Measurements from ENCODE around the gene KLHDC10.
"Not testable (repeated sequence)": the region's sequence is repeated elsewhere in the genome, so short reads cannot be mapped to it uniquely, and the experiment has no call there.

The KLHDC10 gene

DNA sequence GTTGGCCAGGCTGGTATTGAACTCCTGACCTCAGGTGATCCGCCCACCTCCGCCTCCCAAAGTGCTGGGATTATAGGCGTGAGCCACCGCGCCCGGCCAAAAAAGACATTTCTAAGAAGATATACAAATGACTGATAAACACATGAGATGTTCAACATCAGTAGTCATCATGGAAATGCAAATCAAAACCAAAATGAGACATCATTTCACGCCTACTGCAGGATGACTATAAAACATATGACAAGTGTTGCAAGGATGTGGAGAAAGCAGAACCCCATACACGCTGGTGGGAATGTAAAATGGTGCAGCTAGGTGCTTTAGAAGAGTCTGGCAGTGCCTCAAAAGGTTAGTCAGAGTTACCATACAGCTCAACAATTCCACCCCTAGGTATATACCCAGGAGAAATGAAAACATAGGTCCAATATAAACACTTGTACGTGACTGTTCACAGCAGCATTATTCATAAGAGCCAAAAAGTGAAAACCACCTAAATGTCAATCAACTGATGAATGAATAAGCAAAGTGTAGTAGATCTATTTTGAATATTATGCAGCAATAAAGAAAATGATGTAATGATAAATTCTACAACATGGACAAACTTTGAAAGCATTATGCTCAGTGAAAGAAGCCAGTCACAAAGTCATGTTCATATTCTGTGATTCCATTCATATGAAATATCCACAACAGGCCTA is 110.4 kb downstream of the KLHDC10 start:
- Histone ChIP-seq H3K27me3 (ENCODE audit: low read depth, low read length) (no peaks in the 10 kb centered on the region), H3K36me3 (replicated peaks; ENCODE audit: low read depth, low read length) (peaks cover 28% of the 10 kb centered on the region), H3K4me3 (ENCODE audit: low read length) (no peak overlapping the region), H3K79me2 (ENCODE audit: low read length) (no peaks in the 10 kb centered on the region), H3K9ac (ENCODE audit: low read length) (no peak overlapping the region), H3K4me2 (ENCODE audit: low read length) (no peak overlapping the region), H2AFZ (ENCODE audit: low read depth, low read length) (no peak overlapping the region), H3K27ac (ENCODE audit: low read length) (no peak overlapping the region), H3K4me1 (ENCODE audit: low read length) (peaks cover 24% of the 10 kb centered on the region), H3K9me3 (ENCODE audit: insufficient read depth, low read length) (no peaks in the 10 kb centered on the region), H4K20me1 (ENCODE audit: insufficient read depth, low read length) (no peaks in the 10 kb centered on the region)
- TF ChIP-seq EZH2phosphoT487 (IDR thresholded peaks at IDR 0.05; ENCODE audit: low read depth), result no peak
- TF ChIP-seq, protein P1, sequence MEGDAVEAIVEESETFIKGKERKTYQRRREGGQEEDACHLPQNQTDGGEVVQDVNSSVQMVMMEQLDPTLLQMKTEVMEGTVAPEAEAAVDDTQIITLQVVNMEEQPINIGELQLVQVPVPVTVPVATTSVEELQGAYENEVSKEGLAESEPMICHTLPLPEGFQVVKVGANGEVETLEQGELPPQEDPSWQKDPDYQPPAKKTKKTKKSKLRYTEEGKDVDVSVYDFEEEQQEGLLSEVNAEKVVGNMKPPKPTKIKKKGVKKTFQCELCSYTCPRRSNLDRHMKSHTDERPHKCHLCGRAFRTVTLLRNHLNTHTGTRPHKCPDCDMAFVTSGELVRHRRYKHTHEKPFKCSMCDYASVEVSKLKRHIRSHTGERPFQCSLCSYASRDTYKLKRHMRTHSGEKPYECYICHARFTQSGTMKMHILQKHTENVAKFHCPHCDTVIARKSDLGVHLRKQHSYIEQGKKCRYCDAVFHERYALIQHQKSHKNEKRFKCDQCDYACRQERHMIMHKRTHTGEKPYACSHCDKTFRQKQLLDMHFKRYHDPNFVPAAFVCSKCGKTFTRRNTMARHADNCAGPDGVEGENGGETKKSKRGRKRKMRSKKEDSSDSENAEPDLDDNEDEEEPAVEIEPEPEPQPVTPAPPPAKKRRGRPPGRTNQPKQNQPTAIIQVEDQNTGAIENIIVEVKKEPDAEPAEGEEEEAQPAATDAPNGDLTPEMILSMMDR (IDR thresholded peaks at IDR 0.05; ENCODE audit: low read depth, low read length), result no peak

DNA sequence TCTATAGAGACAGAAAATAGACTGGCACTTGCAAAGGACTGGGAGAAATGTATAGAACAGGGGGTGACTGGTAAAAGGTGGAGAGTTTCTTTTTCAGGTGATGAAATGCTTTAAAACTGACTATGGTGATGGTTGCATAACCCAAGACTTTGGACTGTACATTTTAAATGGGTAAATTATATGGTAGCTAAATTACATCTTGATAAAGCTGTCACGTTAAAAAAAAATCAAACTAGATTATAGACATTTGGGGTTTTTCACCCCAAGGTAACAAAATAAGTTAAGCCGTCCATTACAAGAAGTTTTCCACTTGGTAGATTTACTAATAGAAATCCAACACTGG is 110.9 kb downstream of the KLHDC10 start:
- no peak overlapping the region for H3K4me3 ChIP-seq (ENCODE audit: low read length)
- H3K9ac ChIP-seq (ENCODE audit: low read length), result no peak overlapping the region
- no peaks in the 10 kb centered on the region for H3K27me3 ChIP-seq (ENCODE audit: low read depth, low read length)
- H3K36me3 ChIP-seq (replicated peaks; ENCODE audit: low read depth, low read length), result peaks cover 29% of the 10 kb centered on the region
- no peaks in the 10 kb centered on the region for H3K9me3 ChIP-seq (ENCODE audit: insufficient read depth, low read length)
- no peak for TF ChIP-seq EZH2phosphoT487 (IDR thresholded peaks at IDR 0.05; ENCODE audit: low read depth)
- TF ChIP-seq, protein P1 (IDR thresholded peaks at IDR 0.05; ENCODE audit: low read depth, low read length), result no peak
- no peak overlapping the region for H3K4me2 ChIP-seq (ENCODE audit: low read length)
- H3K27ac ChIP-seq (ENCODE audit: low read length), result no peak overlapping the region
- no peak overlapping the region for H2AFZ ChIP-seq (ENCODE audit: low read depth, low read length)
- no peaks in the 10 kb centered on the region for H4K20me1 ChIP-seq (ENCODE audit: insufficient read depth, low read length)
- H3K79me2 ChIP-seq (ENCODE audit: low read length), result no peaks in the 10 kb centered on the region; the same call in 1 of the 2 replicates
- peaks cover 24% of the 10 kb centered on the region for H3K4me1 ChIP-seq (ENCODE audit: low read length)

DNA sequence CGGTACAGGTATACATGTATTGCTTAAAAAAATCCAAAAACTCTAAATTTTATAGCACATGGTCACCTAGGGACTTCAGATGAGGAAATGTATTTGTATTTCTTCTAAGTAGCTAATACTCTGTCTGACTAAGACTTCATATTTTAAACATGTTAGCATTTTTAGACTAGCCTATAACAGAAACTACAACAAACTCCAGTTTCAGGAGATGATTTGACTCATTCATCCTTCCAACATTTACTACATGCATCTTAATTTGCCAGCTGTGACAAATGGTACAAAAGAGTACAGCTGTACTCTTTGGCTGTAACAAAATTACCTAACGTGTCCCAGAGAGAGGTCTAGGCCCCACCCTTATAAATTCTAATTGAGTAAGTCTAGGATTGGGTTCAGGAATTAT is 112.7 kb downstream of the KLHDC10 start:
- Histone ChIP-seq H3K79me2 (ENCODE audit: low read length) (peaks cover 6% of the 10 kb centered on the region), H3K9me3 (ENCODE audit: insufficient read depth, low read length) (no peaks in the 10 kb centered on the region), H3K9ac (ENCODE audit: low read length) (peak overlapping the region; percentile 9; the same call in 1 of the 2 replicates), H3K36me3 (replicated peaks; ENCODE audit: low read depth, low read length) (peaks cover 30% of the 10 kb centered on the region), H3K4me3 (ENCODE audit: low read length) (peak overlapping the region; percentile 30), H3K27ac (ENCODE audit: low read length) (peak overlapping the region; percentile 78), H2AFZ (ENCODE audit: low read depth, low read length) (no peak overlapping the region), H3K4me1 (ENCODE audit: low read length) (peaks cover 29% of the 10 kb centered on the region), H3K27me3 (ENCODE audit: low read depth, low read length) (no peaks in the 10 kb centered on the region), H4K20me1 (ENCODE audit: insufficient read depth, low read length) (no peaks in the 10 kb centered on the region), H3K4me2 (ENCODE audit: low read length) (peak overlapping the region; percentile 56)
- TF ChIP-seq, protein P1 (IDR thresholded peaks at IDR 0.05; ENCODE audit: low read depth, low read length), result no peak
- no peak for TF ChIP-seq EZH2phosphoT487 (IDR thresholded peaks at IDR 0.05; ENCODE audit: low read depth)

DNA sequence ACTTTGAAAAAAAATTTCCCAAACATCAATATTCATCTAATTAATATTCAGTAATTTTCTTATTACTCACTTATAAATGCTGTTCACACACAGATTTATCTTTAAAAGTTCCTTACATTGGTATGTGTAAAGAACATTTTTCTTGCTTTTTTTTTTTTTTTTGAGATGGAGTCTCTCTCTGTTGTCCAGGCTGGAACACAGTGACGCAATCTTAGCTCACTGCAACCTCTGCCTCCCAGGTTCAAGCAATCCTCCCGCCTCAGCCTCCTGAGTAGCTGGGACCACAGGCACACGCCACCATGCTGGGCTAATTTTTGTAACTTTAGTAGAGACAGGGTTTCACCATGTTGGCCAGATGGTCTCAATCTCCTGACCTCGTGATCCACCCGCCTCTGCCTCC is 114.0 kb downstream of the KLHDC10 start:
- peaks cover 25% of the 10 kb centered on the region for H3K36me3 ChIP-seq (replicated peaks; ENCODE audit: low read depth, low read length)
- not testable (repeated sequence) for H3K27me3 ChIP-seq (ENCODE audit: low read depth, low read length); H3K79me2 ChIP-seq (ENCODE audit: low read length); H4K20me1 ChIP-seq (ENCODE audit: insufficient read depth, low read length); H3K4me3 ChIP-seq (ENCODE audit: low read length); H3K27ac ChIP-seq (ENCODE audit: low read length); H2AFZ ChIP-seq (ENCODE audit: low read depth, low read length); H3K9ac ChIP-seq (ENCODE audit: low read length); H3K4me2 ChIP-seq (ENCODE audit: low read length); H3K9me3 ChIP-seq (ENCODE audit: insufficient read depth, low read length)
- H3K4me1 ChIP-seq (ENCODE audit: low read length), result peaks cover 30% of the 10 kb centered on the region
